ENCODE measurements around the gene PROX1.

Gene PROX1

GRCh38 chr1:213997772-213998107, 10.0 kb downstream of the PROX1 start:
- ATAC-seq, result no peak
- no peak for TF ChIP-seq TSHZ2 (CRISPR knock-in tag; IDR thresholded peaks at IDR 0.05)
- no peak for TF ChIP-seq PPARA (CRISPR knock-in tag; IDR thresholded peaks at IDR 0.05; ENCODE audit: borderline replicate concordance)
- no peak for TF ChIP-seq ARNTL (CRISPR knock-in tag; IDR thresholded peaks at IDR 0.05; ENCODE audit: borderline replicate concordance, low read depth)

GRCh38 chr1:213998785-213999184, 11.0 kb downstream of the PROX1 start:
- no peak for ATAC-seq
- TF ChIP-seq TCF4 (CRISPR knock-in tag; IDR thresholded peaks at IDR 0.05; ENCODE audit: borderline replicate concordance) (no peak), PATZ1 (CRISPR knock-in tag; IDR thresholded peaks at IDR 0.05; ENCODE audit: borderline replicate concordance) (no peak), SNAI2 (CRISPR knock-in tag; IDR thresholded peaks at IDR 0.05) (no peak), POU6F1 (CRISPR knock-in tag; IDR thresholded peaks at IDR 0.05; ENCODE audit: borderline replicate concordance, low read depth) (no peak), CREB5 (CRISPR knock-in tag; IDR thresholded peaks at IDR 0.05; ENCODE audit: low read depth) (no peak), ZNF70 (CRISPR knock-in tag; IDR thresholded peaks at IDR 0.05) (no peak), OSR1 (CRISPR knock-in tag; IDR thresholded peaks at IDR 0.05) (no peak), TOX (CRISPR knock-in tag; IDR thresholded peaks at IDR 0.05; ENCODE audit: borderline replicate concordance) (no peak), BACH2 (CRISPR knock-in tag; IDR thresholded peaks at IDR 0.05; ENCODE audit: borderline replicate concordance) (no peak), ISL1 (CRISPR knock-in tag; IDR thresholded peaks at IDR 0.05) (no peak)

- TF ChIP-seq SNAI2 (CRISPR knock-in tag; IDR thresholded peaks at IDR 0.05) (no peak), CSRNP3 (CRISPR knock-in tag; IDR thresholded peaks at IDR 0.05) (no peak), OSR1 (CRISPR knock-in tag; IDR thresholded peaks at IDR 0.05) (no peak), ESRRG (CRISPR knock-in tag; IDR thresholded peaks at IDR 0.05) (no peak), CREB5 (CRISPR knock-in tag; IDR thresholded peaks at IDR 0.05; ENCODE audit: low read depth) (no peak), ARNTL (CRISPR knock-in tag; IDR thresholded peaks at IDR 0.05; ENCODE audit: borderline replicate concordance, low read depth) (no peak), PATZ1 (CRISPR knock-in tag; IDR thresholded peaks at IDR 0.05; ENCODE audit: borderline replicate concordance) (no peak), TOX (CRISPR knock-in tag; IDR thresholded peaks at IDR 0.05; ENCODE audit: borderline replicate concordance) (no peak), PPARA (CRISPR knock-in tag; IDR thresholded peaks at IDR 0.05; ENCODE audit: borderline replicate concordance) (no peak), ISL1 (CRISPR knock-in tag; IDR thresholded peaks at IDR 0.05) (no peak), CSDC2 (CRISPR knock-in tag; IDR thresholded peaks at IDR 0.05) (no peak), ZC3H10 (CRISPR knock-in tag; IDR thresholded peaks at IDR 0.05) (no peak), ZNF565 (CRISPR knock-in tag; conservative IDR thresholded peaks at IDR 0.05; ENCODE audit: low read depth) (no peak), POU6F1 (CRISPR knock-in tag; IDR thresholded peaks at IDR 0.05; ENCODE audit: borderline replicate concordance, low read depth) (no peak), ZFP30 (CRISPR knock-in tag; IDR thresholded peaks at IDR 0.05) (no peak), TCF4 (CRISPR knock-in tag; IDR thresholded peaks at IDR 0.05; ENCODE audit: borderline replicate concordance) (no peak), ZNF8 (CRISPR knock-in tag; IDR thresholded peaks at IDR 0.05) (no peak), BACH2 (CRISPR knock-in tag; IDR thresholded peaks at IDR 0.05; ENCODE audit: borderline replicate concordance) (no peak)
- ATAC-seq, result no peak
Observed at GRCh38 chr1:213999732-214000131, 12.0 kb downstream of the PROX1 start.
